ENCODE measurements around the gene ZHX3. TPM values are rescaled to one million over a fixed set of nuclear protein-coding genes. Genes with fewer than 3 reads are reported as not detected.

ZHX3 gene
- total RNA-seq, 1 experiment from 2014 or later: 5.9 TPM

DNA sequence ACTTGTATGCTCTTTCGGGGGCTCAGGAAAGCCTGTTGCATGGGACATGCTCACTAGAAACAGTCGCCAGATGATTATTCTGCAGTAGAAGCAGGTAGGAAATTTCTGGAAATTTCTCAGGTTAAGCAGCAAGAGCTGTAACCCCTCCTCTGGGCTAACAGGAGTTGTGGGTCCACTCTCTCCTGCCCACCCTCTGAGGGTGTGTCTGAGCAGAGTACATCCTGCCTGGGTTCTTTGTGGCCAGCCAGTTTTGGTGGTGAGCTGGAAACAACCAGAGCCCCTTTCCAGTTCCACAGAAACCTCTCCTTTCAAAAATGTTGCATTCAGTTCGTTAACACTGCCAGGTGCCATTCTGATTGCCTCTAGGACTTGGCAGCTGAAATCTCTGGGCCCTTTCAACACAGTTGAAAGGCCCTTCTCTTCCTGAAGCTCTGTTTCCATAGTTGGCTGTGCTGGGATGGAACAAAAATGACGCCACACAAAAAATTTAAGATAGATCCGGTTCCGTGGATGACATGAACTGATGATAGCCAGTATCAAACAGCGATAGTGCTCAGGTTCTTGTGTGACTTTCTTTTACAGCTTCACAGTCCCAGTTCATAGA lies 141.7 kb downstream of the ZHX3 start:
- Histone ChIP-seq H3K27ac (ENCODE audit: low read length) (no peak overlapping the region), H3K4me1 (ENCODE audit: low read length) (no peaks in the 10 kb centered on the region), H2AFZ (ENCODE audit: low read length) (no peak overlapping the region), H3K9me2 (replicated peaks; ENCODE audit: insufficient read depth, low read length) (no peaks in the 10 kb centered on the region), H3K9ac (ENCODE audit: low read length) (no peak overlapping the region), H3K36me3 (ENCODE audit: insufficient read depth, low read length) (peaks cover 5% of the 10 kb centered on the region; the same call in 1 of the 2 replicates), H3K9me3 (ENCODE audit: low read length) (no peaks in the 10 kb centered on the region), H4K20me1 (ENCODE audit: insufficient read depth, low read depth, low read length) (no peaks in the 10 kb centered on the region), H3K27me3 (ENCODE audit: low read length) (no peaks in the 10 kb centered on the region), H3K79me2 (ENCODE audit: low read length) (no peaks in the 10 kb centered on the region), H3K4me2 (ENCODE audit: low read depth, low read length, poor library complexity, severe bottlenecking) (no peak overlapping the region), H3K4me3 (ENCODE audit: low read length) (no peak overlapping the region)
- no peak for DNase-seq

DNA sequence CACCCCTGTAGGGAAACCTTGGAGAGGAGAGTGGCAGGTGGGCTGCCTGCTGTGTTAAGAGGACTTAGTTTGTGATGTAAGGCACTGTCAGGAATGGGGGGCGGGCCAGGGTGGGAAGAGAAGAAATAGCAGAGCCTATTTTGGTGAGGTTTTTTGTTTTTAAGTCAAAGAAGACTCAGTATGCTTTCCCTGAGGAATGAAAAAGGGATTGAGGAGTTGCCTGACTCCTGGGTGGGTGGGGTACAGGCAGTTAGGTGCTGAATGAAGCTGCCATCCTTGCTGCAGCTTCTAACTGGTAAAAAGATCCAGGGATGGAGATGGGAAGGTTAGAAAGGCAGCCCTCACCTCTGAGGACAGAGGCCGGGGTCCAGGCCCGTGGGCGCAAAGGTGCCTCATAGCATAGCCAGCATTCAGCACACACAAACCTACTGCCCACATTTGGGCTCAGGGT lies 142.3 kb downstream of the ZHX3 start:
- Histone ChIP-seq H2AFZ (ENCODE audit: low read length) (no peak overlapping the region), H3K4me2 (ENCODE audit: low read depth, low read length, poor library complexity, severe bottlenecking) (no peak overlapping the region), H3K9me3 (ENCODE audit: low read length) (no peaks in the 10 kb centered on the region), H3K79me2 (ENCODE audit: low read length) (no peaks in the 10 kb centered on the region), H3K4me1 (ENCODE audit: low read length) (no peaks in the 10 kb centered on the region), H3K27me3 (ENCODE audit: low read length) (no peaks in the 10 kb centered on the region), H3K36me3 (ENCODE audit: insufficient read depth, low read length) (peaks cover 5% of the 10 kb centered on the region; the same call in 1 of the 2 replicates), H4K20me1 (ENCODE audit: insufficient read depth, low read depth, low read length) (no peaks in the 10 kb centered on the region), H3K4me3 (ENCODE audit: low read length) (no peak overlapping the region), H3K9me2 (replicated peaks; ENCODE audit: insufficient read depth, low read length) (no peaks in the 10 kb centered on the region), H3K9ac (ENCODE audit: low read length) (no peak overlapping the region), H3K27ac (ENCODE audit: low read length) (no peak overlapping the region)
- no peak for DNase-seq

DNA sequence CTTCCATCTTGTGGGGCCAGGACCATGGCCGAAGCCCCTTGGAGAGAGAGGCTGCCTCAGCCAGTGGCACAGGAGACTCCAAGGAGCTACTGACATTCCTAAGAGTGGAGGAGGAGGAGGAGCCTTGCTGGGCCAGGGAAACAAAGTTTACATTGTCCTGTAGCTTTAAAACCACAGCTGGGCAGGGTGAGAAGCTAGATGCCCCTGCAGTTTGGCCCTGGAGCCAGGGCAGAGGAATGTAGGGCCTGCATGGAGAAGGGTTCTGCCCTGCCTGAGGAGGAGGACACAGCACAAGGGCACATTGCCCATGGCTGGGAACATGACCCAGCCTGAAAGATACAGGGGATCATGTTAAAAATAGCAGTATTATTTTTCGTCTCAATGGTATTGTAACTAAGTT lies 142.7 kb downstream of the ZHX3 start:
- H3K79me2 ChIP-seq (ENCODE audit: low read length): no peaks in the 10 kb centered on the region
- no peak overlapping the region for H3K9ac ChIP-seq (ENCODE audit: low read length)
- H2AFZ ChIP-seq (ENCODE audit: low read length): no peak overlapping the region
- no peak overlapping the region for H3K4me3 ChIP-seq (ENCODE audit: low read length)
- H3K4me2 ChIP-seq (ENCODE audit: low read depth, low read length, poor library complexity, severe bottlenecking): no peak overlapping the region
- no peak overlapping the region for H3K27ac ChIP-seq (ENCODE audit: low read length)
- no peaks in the 10 kb centered on the region for H3K9me3 ChIP-seq (ENCODE audit: low read length)
- peaks cover 5% of the 10 kb centered on the region; the same call in 1 of the 2 replicates for H3K36me3 ChIP-seq (ENCODE audit: insufficient read depth, low read length)
- H3K9me2 ChIP-seq (replicated peaks; ENCODE audit: insufficient read depth, low read length): no peaks in the 10 kb centered on the region
- no peak for DNase-seq
- H3K27me3 ChIP-seq (ENCODE audit: low read length): no peaks in the 10 kb centered on the region
- no peaks in the 10 kb centered on the region for H3K4me1 ChIP-seq (ENCODE audit: low read length)
- H4K20me1 ChIP-seq (ENCODE audit: insufficient read depth, low read depth, low read length): no peaks in the 10 kb centered on the region

DNA sequence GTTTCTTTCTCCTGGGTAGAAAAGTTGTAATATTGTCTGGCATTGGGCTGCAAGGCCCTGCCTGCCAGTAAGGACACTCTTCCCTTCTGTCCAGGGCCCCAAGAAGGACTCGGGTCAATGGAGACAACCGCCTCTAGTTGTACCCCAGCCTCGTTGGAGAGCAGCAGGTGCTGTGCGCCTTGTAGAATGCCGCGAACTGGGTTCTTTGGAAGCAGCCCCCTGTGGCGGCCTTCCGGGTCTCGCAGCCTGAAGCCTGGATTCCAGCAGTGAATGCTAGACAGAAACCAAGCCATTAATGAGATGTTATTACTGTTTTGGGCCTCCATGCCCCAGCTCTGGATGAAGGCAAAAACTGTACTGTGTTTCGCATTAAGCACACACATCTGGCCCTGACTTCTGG lies 143.2 kb downstream of the ZHX3 start:
- Histone ChIP-seq H3K9me3 (ENCODE audit: low read length) (no peaks in the 10 kb centered on the region), H3K27me3 (ENCODE audit: low read length) (no peaks in the 10 kb centered on the region), H4K20me1 (ENCODE audit: insufficient read depth, low read depth, low read length) (no peaks in the 10 kb centered on the region), H3K4me3 (ENCODE audit: low read length) (no peak overlapping the region), H3K9ac (ENCODE audit: low read length) (no peak overlapping the region), H3K36me3 (ENCODE audit: insufficient read depth, low read length) (peaks cover 5% of the 10 kb centered on the region; the same call in 1 of the 2 replicates), H3K79me2 (ENCODE audit: low read length) (no peaks in the 10 kb centered on the region), H3K4me1 (ENCODE audit: low read length) (no peaks in the 10 kb centered on the region), H3K4me2 (ENCODE audit: low read depth, low read length, poor library complexity, severe bottlenecking) (no peak overlapping the region), H2AFZ (ENCODE audit: low read length) (no peak overlapping the region), H3K9me2 (replicated peaks; ENCODE audit: insufficient read depth, low read length) (no peaks in the 10 kb centered on the region), H3K27ac (ENCODE audit: low read length) (no peak overlapping the region)
- DNase-seq: no peak

DNA sequence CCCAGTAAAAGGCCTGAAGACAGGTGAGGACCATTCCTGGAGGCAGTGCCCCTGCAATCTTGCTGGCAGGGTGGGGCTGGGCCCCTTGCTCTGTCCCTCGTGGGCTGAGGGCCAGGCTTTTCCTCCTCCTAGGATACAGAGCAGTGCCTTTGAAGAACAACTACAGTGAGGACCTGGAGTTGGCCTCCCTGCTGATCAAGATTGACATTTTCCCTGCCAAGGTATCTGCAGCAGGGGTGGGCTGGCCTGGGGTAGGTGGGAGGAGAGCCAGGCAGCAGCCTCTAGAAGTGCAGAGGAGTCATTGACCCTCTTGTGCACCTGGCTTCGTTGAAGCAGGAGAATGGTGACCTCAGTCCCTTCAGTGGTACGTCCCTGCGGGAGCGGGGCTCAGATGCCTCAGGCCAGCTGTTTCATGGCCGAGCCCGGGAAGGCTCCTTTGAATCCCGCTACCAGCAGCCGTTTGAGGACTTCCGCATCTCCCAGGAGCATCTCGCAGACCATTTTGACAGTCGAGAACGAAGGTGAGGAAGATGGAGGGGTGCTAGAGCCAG lies 143.7 kb downstream of the ZHX3 start:
- Histone ChIP-seq H3K9me2 (replicated peaks; ENCODE audit: insufficient read depth, low read length) (no peaks in the 10 kb centered on the region), H3K36me3 (ENCODE audit: insufficient read depth, low read length) (peaks cover 5% of the 10 kb centered on the region; the same call in 1 of the 2 replicates), H3K9me3 (ENCODE audit: low read length) (no peaks in the 10 kb centered on the region), H3K79me2 (ENCODE audit: low read length) (no peaks in the 10 kb centered on the region), H4K20me1 (ENCODE audit: insufficient read depth, low read depth, low read length) (no peaks in the 10 kb centered on the region), H3K9ac (ENCODE audit: low read length) (no peak overlapping the region), H3K4me2 (ENCODE audit: low read depth, low read length, poor library complexity, severe bottlenecking) (no peak overlapping the region), H3K27me3 (ENCODE audit: low read length) (no peaks in the 10 kb centered on the region), H3K4me1 (ENCODE audit: low read length) (no peaks in the 10 kb centered on the region), H3K4me3 (ENCODE audit: low read length) (no peak overlapping the region), H3K27ac (ENCODE audit: low read length) (no peak overlapping the region), H2AFZ (ENCODE audit: low read length) (no peak overlapping the region)
- no peak for DNase-seq

DNA sequence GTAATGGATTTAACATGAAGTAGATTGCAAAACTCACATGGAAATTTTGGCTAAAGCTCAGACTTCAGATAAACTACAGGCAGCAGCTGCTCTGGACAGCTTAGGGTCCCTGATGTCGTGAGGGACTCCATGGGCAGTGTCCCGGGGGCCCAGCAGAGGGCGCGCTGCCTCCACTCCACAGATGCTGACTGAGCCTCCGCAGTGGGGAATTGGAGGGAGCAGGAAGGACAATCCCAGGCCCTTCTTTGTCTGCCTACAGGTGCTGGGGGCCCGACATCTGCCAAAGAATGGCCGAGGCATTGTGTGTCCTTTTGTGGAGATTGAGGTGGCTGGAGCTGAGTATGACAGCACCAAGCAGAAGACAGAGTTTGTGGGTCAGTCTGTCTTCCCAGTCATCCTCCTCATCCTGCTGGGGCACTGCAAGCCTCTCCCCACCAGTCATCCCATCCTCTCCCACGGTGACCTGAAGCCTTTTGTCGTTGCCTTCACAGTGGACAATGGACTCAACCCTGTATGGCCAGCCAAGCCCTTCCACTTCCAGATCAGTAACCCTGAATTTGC lies 144.3 kb downstream of the ZHX3 start:
- Histone ChIP-seq H3K79me2 (ENCODE audit: low read length) (no peaks in the 10 kb centered on the region), H3K4me3 (ENCODE audit: low read length) (no peak overlapping the region), H3K27ac (ENCODE audit: low read length) (no peak overlapping the region), H3K36me3 (ENCODE audit: insufficient read depth, low read length) (peaks cover 5% of the 10 kb centered on the region; the same call in 1 of the 2 replicates), H3K4me1 (ENCODE audit: low read length) (no peaks in the 10 kb centered on the region), H2AFZ (ENCODE audit: low read length) (no peak overlapping the region), H4K20me1 (ENCODE audit: insufficient read depth, low read depth, low read length) (no peaks in the 10 kb centered on the region), H3K4me2 (ENCODE audit: low read depth, low read length, poor library complexity, severe bottlenecking) (no peak overlapping the region), H3K27me3 (ENCODE audit: low read length) (no peaks in the 10 kb centered on the region), H3K9me3 (ENCODE audit: low read length) (no peaks in the 10 kb centered on the region), H3K9me2 (replicated peaks; ENCODE audit: insufficient read depth, low read length) (no peaks in the 10 kb centered on the region), H3K9ac (ENCODE audit: low read length) (no peak overlapping the region)
- DNase-seq: peak; percentile 82

DNA sequence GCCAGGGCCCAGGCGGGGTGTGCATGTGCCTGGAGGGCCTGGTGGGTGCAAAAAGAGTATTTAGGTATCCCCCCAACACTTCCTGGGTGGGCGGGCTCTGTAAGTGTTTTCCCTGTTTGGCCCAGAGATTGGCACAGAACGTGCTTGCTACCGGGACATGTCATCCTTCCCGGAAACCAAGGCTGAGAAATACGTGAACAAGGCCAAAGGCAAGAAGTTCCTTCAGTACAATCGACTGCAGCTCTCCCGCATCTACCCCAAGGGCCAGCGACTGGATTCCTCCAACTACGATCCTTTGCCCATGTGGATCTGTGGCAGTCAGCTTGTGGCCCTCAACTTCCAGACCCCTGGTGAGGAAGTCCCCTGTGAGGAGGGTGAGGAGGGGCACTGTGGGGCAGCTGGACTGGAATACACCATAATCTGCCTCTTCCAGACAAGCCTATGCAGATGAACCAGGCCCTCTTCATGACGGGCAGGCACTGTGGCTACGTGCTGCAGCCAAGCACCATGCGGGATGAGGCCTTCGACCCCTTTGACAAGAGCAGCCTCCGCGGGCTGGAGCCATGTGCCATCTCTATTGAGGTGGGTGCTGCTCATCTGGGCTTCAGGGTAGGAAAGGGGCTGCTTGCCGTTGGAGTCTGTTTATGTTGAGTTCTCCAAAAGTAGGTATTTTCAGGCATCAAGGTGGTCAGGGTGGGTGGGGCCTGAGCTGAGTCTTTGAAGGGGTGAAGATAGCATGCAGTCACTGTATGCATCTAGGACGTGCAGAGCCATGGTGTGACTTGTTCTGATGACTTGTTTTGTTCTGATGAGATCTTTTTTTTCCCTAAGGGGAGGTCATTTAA lies 145.0 kb downstream of the ZHX3 start:
- Histone ChIP-seq H3K4me3 (ENCODE audit: low read length) (no peak overlapping the region), H4K20me1 (ENCODE audit: insufficient read depth, low read depth, low read length) (no peaks in the 10 kb centered on the region), H3K9ac (ENCODE audit: low read length) (no peak overlapping the region), H3K4me1 (ENCODE audit: low read length) (no peaks in the 10 kb centered on the region), H3K9me2 (replicated peaks; ENCODE audit: insufficient read depth, low read length) (no peaks in the 10 kb centered on the region), H3K27ac (ENCODE audit: low read length) (no peak overlapping the region), H3K79me2 (ENCODE audit: low read length) (no peaks in the 10 kb centered on the region), H2AFZ (ENCODE audit: low read length) (no peak overlapping the region), H3K9me3 (ENCODE audit: low read length) (no peaks in the 10 kb centered on the region), H3K27me3 (ENCODE audit: low read length) (no peaks in the 10 kb centered on the region), H3K4me2 (ENCODE audit: low read depth, low read length, poor library complexity, severe bottlenecking) (no peak overlapping the region), H3K36me3 (ENCODE audit: insufficient read depth, low read length) (peaks cover 7% of the 10 kb centered on the region; the same call in 1 of the 2 replicates)
- DNase-seq: no peak

DNA sequence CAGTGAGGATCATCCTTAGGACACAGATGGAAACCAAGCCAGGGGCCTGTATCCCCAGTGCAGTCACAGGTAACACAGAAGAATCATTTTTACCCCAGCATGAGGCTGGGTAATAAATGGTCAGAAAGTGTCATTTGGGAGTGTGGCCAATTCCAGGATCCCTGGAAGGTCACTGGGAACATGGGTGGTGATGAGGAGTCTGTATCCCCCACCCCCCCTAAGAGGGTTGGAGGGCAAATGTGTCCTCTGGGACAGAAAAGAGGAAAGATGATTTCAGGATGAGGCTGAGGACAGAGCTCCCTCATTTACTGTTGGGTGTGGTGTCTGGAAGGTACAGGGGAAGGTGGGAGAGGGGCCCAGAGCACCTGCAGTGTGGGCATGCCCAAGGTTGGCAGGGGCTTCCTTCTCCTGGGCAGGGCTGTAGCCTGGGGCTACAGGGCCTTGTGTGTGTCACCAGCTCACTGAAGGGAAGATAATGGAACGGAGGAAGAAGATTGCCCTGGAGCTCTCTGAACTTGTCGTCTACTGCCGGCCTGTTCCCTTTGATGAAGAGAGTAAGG lies 145.7 kb downstream of the ZHX3 start:
- Histone ChIP-seq H3K79me2 (ENCODE audit: low read length) (no peaks in the 10 kb centered on the region), H3K27me3 (ENCODE audit: low read length) (no peaks in the 10 kb centered on the region), H3K9ac (ENCODE audit: low read length) (no peak overlapping the region), H3K4me3 (ENCODE audit: low read length) (no peak overlapping the region), H2AFZ (ENCODE audit: low read length) (no peak overlapping the region), H3K4me2 (ENCODE audit: low read depth, low read length, poor library complexity, severe bottlenecking) (no peak overlapping the region), H3K36me3 (ENCODE audit: insufficient read depth, low read length) (peaks cover 9% of the 10 kb centered on the region; the same call in 1 of the 2 replicates), H3K9me3 (ENCODE audit: low read length) (no peaks in the 10 kb centered on the region), H3K9me2 (replicated peaks; ENCODE audit: insufficient read depth, low read length) (no peaks in the 10 kb centered on the region), H3K27ac (ENCODE audit: low read length) (no peak overlapping the region), H4K20me1 (ENCODE audit: insufficient read depth, low read depth, low read length) (no peaks in the 10 kb centered on the region), H3K4me1 (ENCODE audit: low read length) (no peaks in the 10 kb centered on the region)
- DNase-seq: no peak

Measured in Karpas-422 (cell line).